HG03520 (cell line): Measurements from ENCODE around the gene HRH3.

Experiments
- ATAC-seq: cut with Tn5 transposase; IDR thresholded peaks from one replicate; pipeline ENCODE4 v1.9.1; 2021; ENCODE audit warnings: mild to moderate bottlenecking, moderate library complexity; ENCODE audit not compliant: unreplicated experiment

Gene HRH3

DNA sequence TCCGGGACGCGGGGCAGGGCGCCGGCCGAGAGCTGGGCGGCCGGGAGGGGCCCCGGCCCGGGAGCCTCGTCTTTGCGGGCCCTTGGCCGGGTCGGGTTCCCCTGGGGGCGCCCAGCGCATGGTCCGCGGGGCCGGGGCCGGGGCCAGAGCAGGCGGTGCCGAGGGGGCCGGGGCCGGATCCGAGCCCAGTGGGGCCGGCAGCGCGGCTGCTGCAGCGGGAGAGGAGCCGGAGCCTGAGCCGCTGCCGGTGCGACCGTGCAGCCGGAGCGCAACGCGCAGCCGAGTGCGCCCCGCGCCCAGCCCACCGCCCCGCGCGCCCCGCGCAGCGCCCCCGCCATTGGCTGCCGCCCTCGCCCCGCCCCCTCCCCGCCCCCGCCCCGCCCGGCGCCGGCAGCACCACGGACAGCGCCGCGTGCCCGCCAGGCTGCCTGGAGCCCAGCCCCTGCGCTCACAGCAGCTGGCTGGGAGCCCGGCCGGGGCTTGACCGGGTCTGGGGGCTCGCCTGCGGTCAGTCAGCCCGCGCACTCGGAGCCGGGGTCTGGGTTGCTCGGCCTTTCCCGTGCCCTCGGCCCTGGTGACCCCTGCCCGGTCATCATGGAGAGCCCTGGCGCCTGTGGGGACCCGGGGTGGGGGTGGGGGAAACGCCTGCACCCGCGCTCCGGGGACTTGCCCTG, at the start of gene HRH3:
HRH3 (minus strand) TSS at position 287 of the 674 bp plus-strand sequence. CDS start 308 bp downstream, outside the sequence.
- ATAC-seq: no peak

DNA sequence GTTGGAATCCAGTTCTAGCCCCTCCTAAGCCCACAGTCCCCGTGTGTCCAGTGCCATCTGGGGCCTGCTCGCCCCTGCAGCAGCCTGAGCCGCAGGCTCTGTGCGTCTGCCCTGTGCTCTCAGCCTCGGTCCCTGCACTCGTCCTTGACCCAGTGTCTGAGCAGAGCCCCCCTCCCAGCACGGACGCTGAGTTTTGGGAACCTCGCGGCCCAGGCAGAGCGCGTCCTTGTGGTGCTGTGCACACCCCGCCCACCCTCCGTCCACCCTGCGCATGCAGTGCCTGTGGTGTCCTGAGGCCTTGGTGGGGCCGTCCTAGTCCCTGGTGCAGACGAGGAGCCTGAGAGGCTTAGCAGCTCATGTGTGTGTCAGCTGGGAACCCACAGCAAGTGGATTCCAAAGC, 49.8 kb upstream of the HRH3 start:
- no peak for ATAC-seq

DNA sequence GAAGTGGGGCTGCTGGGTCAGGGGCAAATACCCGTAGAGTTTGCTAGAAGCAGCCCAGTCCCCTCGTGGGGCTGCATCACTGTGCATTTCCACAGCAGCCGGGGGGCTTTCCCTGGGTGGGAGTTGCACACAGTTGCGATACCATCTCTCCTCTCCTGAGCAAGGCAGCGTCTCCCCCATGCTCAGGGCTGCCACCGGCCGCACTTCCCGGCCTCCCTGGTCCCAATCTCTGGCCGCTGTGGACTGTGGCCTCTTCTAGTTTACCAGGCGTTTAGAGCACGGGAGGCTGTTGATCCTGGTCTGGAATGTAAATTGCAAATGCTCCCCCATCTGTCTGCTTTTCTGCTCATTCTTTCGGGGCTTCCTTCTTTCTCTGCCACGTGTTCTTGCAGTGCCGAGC, 49.3 kb upstream of the HRH3 start:
- no peak for ATAC-seq

DNA sequence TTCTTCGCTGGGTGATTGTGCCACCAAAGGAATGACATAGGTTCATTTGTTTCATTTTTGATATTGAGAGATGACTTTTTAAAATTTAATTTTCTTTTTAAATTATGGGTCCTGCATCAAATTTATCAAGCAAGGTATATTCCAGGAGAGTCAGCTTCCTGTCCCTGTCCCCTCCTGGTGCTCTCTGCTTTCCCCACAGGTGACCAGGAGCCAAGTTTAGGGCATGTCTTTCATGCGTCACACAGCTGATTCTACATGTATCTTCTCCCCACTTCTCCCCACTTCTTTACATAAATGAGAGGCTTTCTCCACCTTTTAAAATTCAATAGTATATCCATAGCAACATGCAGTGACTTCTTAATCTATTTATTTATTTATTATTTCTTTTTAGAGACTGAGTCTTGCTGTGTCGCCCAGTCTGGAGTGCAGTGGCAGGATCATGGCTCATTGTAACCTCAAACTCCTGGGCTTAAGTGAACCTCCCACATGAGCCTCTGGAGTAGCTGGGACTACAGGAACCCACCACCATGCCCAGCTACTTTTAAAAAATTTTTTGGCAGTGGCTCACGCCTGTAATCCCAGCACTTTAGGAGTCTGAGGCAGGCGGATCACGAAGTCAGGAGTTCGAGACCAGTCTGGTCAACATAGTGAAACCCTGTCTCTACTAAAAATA, 48.3 kb upstream of the HRH3 start:
- ATAC-seq: no peak

DNA sequence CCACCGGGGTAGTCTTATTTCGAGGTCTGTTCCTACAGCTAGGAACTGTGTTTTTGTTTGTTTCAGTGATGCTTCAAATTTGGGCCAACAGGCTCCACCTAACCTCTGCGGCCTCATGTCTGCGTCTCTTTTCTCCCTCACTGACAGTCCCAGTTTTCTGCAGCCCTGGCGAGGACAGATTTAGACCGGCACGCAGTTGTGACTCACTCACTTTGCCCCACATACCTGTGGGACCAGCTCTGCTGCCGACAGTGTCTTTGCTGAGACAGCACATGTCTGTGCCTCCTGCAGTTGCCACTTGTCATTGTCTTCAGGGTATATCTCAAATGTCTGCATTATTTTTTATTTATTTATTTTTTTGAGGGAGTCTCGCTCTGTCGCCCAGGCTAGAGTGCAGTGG, 47.5 kb upstream of the HRH3 start:
- ATAC-seq: no peak

DNA sequence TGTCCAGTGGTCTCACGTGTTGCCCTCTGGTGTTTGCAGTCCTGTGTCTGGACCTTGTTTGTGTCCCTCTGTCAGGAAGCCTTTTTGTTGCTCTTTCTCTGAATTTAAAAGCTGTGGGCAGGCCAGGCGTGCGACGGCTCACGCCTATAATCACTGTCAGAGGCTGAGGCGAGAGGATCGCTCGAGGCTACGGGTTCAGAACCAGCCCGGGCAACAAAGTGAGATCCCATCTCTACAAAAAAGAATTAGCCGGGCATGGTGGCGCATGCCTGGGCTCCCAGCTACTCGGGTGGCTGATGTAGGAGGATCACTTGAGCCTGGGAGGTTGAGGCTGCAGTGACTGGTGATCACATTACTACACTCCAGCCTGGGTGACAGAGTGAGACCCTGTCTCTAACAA, 46.8 kb upstream of the HRH3 start:
- ATAC-seq: no peak

DNA sequence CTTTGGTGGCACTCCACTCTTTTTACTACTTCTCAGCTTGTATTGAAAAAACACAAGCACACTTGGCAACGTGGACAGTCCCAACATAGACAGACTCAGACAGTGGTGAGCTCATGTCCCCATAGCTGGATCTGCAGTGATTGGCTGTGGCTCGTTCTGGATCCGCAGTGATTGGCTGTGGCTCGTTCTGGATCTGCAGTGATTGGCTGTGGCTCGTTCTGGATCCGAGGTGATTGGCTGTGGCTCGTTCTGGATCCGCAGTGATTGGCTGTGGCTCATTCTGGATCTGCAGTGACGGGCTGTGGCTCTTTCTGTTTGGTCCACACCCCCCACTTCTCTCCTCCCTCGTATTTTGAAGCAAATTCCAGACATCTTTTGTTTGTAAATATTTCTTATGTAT, 46.3 kb upstream of the HRH3 start:
- no peak for ATAC-seq

DNA sequence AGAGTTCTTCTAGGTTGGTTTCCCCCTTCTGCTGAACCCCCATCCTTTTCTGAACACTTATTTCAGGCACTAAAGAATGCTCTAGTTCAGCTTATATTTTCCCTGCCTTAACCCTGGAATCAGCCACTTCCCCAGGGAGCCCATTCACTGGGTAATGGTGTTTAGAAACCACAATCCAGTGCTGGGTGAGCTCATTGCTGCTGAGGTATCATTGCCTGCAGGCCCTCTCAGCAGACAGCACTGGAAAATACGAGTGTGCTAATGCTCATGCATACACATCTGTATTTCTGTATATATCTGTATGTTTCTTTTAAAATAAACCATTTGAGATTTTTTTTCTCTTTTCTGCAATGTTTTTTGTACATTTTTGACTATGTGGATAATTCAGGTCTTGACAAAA, 45.3 kb upstream of the HRH3 start:
- ATAC-seq: no peak

DNA sequence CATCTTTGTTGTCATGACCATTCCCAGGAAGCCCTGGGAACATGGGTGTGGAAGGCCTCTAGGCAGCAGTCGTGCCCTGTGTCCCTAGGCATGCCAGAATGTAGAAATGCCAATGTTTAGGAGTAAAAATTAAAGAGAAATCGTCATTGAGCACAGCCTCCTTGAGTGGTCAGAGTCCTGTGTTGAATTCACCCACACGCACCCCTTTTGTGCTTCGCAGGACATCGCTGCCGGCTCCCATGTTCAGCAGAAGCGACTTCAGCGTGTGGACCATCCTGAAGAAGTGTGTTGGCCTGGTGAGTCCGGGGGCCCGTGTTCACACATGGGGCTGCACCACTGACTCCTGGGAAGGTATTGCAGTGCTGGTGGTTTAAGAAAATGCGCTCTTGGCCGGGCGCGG, 43.3 kb upstream of the HRH3 start:
- no peak for ATAC-seq

DNA sequence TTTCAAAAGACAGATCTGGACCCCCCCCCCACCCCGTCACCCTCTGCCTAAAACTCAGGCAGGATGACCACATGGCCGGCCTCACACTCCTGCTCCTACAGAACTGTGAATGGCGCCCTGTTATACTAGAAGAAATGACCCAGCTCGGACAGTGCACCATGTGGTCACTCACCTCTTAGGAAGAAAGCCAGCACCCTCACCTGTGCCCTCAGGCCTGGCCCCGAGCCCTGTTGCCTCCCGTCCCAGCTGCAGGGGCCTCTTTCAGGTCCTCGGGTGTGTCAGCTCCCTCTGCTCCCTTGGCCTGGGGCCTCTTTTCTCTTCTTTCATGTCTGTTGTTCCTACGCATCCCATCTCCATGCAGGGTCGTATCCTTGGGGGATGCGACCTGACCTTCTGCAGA, 42.0 kb upstream of the HRH3 start:
- ATAC-seq: no peak

DNA sequence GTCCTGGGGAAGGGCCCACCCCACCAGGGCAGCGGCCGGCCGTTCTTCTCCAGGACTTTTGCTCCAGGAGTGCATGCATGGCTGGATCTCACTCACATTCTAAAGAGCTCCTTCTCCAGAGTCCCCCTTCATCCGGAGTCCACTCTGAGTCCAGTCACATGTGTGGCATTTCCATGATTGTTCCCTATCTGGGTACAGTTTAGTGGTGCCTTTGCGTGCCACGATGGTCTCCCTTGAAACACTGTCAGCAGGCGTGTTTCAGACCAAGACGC, 39.2 kb upstream of the HRH3 start:
- ATAC-seq: no peak

DNA sequence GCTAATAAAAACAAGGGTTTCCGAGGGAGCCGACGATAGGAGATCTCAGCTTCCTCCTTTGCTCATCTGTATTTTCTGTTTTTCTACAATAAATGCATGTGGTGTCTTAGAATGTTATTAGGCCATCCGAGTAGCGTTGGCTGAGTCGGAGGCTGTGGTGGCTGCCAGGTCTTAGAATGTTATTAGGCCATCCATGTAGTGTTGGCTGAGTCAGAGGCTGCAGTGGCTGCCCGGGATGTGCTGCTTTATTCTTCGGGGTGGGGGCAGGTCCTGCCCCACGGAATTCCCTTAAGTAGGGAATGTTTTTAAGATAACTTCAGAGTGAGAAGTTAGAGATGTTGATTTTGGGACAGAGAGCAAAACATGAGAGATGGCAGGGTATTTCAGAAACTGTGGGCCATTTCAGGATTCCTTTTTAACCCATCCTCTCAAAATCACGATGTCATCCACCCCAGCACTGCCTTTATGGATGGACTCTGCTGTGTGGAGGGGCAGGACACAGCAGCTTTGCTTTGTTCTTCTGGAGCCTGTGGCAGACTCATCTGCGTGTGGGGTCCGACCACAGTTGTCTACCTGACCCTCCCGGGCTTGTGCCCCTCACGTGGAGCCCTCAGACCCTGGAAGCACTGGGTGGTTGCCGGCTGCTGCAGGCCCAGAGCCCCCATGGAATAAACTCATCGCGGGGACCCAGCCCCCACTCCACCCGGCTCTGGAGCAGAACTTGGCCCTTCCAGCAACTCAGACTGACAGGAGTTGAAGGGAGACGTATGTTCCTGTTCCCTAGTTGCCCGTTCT, 38.6 kb upstream of the HRH3 start:
- no peak for ATAC-seq

DNA sequence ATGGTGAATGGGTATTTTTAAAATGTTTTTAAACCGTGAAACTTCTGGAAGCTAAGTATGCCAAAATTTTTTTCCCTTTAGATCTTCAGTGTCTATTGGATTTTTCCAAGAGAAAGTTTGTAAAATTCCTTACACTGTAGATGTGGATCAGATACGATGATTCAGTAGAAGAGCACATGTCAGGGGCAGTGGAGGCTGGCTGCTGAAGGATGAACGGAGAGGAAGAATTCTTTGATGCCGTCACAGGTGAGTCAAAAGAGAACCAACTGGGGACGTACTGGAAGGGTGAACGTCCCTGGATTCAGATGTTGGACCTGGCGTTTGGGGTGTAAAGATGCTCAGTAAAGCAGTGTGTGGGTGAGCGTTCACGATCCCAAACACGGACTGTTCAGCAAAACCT, 35.9 kb upstream of the HRH3 start:
- no peak for ATAC-seq

DNA sequence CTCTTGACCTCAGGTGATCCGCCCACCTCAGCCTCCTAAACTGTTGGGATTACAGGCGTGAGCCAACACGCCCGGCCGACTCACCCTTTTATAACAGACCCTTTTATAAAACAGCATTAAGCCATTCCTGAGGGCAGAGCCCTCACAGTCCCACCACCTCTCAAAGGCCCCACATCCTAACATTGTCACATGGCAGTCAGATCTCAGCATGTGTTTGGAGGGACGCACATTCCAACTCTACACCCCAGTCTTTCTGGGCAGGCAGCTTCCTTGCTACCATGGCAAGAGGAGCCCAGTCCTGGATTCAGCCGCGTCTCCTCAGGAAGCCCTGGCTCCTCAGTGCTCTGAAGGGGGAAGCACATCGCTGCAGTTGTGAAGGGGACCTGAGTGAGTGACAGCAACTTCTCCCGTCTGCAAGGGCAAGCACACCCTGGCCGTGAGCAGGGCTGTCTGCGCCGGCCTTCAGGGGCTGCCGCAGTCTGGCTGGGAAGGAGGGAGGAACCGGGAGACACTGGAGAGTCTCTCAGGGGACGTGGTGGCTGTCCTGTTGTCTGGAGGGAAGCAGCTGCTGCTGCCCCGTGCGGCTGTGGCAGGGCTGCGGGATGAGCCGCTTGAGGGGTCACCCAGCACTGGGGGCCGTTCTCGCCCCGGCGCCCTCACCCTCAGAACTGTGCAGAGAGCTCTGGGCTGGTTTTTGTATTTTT, 34.1 kb upstream of the HRH3 start:
- ATAC-seq: no peak

DNA sequence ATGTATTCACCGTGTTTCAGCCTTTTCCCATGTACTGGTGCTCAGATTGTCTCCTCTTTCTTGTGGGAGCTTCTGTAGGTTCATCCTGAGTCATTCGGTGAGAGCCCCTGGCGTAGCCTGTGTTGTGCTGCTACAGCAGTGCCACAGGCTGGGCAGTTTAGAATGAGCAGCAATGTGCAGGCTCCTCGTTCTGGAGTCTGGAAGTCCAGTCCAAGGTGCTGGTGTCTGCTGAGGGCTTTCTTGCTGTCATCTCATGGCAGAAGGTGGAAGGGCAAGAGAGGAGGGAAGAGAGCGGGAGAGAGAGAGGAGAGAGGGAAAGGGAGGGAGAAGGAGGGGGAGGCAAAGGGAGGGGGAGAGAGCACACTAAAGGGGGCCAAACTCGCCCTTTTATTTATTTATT, 33.3 kb upstream of the HRH3 start:
- ATAC-seq: no peak

DNA sequence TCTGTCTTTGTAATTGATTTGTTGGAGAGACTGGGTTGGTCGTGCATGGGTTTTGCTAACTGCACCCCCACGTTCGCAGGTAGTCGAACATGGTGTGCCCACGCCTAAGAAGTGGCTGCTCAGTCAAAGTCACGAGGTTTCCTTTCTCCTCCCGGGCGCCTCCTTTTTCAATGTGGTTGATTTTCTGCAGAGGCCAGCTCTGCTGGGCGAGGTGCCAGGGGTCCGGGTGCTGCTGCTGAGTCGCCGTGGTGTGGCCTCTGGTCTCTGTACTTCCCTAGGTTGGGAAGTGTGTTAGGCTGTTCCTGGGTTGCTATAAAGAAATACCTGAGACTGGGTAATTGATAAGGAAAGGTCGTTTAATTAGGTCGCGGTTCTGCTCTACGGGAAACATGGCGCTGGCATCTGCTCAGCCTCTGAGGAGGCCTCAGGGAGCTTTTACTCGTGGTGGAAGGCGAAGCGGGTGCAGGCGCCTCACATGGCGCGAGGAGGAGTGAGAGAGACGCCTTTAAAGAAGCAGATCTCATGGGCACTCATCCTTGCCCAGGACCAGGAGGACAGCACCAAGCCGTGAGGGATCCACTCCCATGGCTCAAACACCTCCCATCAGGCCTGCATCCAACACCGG, 32.4 kb upstream of the HRH3 start:
- ATAC-seq: no peak

DNA sequence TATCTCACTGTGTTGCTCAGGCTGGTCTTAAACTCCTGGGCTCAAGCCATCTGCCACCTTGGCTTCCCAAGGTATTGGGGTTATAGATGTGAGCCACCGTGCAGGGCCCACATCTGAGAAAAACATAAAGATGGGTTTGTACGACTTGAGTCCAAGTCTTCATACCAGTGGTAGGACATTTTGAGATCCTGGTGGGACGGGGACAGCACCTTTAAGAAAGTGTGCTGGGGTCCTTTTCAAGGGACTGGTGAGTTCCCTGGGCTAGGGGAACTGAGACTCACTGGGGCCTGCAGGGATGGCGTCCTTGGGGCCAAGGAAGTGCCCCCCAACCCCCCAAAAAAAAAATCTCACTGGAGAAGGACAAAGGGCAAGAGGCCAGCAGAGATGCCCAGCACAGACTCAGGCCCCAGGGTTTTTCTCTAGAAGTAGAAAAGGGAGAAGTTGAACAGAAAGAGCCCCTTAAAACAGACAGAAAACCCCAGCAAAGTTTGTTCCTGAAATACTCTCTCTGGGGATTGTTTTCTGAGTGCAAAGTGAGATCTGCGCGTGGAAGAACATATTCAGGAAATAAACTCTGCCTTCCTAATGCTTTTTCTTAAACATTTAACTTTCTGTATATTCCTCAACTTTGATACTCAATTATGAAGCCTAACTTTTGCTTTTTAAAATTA, 28.9 kb upstream of the HRH3 start:
- ATAC-seq: no peak

DNA sequence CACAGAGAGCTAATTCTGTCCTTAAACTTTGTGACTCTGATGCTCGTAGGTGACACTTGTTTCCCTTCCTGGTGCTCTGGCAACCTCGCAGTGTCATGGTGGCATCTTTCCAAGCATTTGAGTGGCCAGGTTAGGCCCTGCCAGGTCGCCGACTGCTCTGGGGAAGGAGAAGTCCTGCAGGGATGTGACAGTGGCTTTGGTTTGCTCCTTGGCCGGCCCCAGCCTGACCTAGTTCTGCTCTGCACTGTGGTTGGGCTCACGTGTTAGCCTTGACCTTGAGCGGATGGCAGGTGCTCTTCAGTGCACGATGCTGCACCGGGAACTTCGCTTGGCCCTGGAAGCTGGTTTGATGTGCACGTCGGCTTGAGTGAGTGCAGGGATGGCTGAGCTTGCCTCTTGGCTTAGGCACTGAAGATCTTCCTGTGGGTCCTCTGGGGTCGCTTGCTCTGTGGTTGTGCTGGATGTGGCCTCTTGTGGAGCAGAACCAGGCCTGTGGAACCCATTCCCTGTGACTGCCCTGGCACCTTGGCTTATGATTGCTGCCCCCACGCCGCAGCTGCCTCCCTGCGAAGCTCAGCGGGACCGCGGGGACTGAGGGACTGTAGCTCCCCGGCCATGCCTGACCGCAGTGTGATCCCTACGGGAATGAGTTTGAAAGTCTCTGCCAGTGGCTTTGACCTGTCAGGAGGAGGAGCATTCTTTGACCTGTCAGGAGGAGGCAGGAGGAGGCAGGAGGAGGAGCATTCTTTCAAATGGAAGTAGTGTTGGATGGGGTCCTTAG, 27.0 kb upstream of the HRH3 start:
- ATAC-seq: no peak

DNA sequence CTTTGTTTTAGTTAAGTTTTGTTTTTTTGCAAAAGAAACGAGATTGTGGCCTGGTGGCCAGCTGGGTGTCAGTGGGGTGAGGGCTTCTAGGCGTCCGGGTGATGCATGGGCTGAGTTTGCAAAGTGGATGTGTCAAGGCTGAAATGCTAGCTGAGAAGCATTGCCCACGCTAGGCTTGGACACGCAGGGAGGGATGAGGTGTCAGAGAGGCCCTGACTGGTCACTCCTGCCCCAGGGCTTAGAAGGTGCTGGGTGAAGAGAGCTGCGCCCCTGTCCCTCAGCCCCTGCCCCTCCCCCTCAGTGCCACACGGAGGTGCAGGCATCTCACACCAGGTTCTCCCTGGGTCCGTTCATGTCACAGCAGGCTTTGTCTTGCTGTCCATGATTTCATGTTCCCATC, 26.4 kb upstream of the HRH3 start:
- no peak for ATAC-seq

DNA sequence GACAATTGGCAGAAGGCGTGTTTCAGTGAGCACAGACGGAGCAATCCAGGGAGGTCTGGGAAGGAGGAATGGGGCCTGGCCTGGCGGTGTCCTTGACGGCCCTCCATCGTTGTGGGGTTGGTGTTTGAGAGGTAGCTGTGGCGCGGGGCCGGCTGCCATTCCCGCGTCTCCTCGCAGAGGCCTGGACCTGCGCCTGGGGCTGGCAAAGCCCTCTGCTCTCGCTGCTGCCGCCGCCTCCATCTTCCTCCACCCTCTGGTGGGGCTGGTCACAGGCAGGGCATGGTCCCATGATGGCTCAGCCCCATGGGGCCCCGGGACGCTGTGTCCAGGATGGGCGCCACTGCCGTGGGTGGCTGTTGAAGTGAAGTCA, 25.8 kb upstream of the HRH3 start:
- no peak for ATAC-seq
